NOMO-1 (cell line): ENCODE results near the gene FOXA1.

Experiments used
- DNase-seq, 2 experiments: peaks; one replicate each; lab custom pipeline; 2025; ENCODE audit not compliant: unreplicated experiment in 2 of 2; lab: John Stamatoyannopoulos, UW

The FOXA1 gene

DNA sequence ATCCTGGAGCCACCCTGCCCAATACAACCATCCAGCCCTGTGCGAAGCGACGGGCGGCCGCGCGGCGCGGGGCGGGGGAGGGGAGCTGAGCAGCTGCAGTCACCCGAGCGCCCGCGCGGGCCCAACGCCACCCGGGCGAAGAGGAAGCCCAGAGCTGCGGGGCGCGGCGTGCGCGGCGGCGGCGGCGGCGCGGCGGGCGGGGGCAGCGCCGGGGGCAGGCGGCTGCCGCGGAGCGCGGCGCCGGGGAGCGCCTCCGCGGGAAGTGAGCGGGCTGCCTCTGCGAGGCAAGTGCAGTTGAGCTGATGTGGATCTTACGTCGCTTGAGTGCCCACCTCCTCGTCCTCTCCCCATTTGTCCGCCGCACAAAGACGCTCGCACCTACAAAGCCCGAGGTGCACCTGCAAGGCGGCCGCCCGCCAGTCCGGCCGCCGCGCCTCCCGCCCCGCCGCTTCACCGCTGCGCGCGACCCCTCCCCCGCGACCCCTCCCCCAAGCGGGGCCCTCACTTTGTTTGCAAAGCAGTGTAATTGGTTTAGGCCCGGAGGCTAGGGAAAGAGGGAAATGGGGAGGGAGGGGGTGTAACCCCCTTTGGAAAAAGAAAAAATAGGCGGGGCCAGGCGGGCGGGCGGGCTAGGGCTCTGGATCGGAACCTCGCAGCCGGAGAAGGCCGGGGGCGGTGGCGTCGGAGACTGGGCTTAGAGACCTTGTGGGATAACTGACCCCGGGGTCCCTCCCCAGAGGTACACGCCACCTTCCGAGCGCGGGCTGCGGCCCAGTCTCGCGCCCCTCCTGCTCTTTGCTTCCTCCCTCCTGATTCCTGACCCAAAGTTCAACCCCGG, at the start of gene FOXA1, which contains the start of gene TTC6:
TSS of gene FOXA1 (minus strand) at position 279 of the 838 bp plus-strand sequence. CDS start at position 2, 277 bp downstream.
TSS of gene TTC6 (plus strand) at position 659 of the 838 bp plus-strand sequence. CDS start 26,436 bp downstream, outside the sequence.
- DNase-seq, result peak; percentile 26 to 55

GRCh38 chr14:37643701-37644100, 48.7 kb upstream of the FOXA1 start:
- no peak for DNase-seq

- no peak for DNase-seq
Measured at GRCh38 chr14:37642125-37642524, 47.1 kb upstream of the FOXA1 start.

DNA sequence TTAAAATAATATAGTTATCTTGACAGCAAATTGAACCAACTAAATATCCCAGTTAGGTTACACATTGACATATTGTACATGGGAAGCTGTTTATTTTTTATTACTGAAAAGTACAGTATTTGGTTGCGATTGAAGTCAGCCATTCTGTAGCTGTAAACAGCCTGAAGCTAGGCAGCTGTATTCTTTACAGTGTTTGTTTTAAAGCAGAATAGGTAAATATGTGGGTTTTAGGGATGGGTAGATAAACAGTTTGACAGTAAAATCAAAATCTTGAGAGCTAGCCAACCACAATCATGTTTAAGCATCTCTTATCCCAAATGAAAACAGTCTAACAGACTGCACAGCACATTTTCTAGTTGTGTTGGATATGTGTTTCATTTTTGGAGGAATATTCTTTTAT, 46.1 kb upstream of the FOXA1 start:
- no peak for DNase-seq

DNA sequence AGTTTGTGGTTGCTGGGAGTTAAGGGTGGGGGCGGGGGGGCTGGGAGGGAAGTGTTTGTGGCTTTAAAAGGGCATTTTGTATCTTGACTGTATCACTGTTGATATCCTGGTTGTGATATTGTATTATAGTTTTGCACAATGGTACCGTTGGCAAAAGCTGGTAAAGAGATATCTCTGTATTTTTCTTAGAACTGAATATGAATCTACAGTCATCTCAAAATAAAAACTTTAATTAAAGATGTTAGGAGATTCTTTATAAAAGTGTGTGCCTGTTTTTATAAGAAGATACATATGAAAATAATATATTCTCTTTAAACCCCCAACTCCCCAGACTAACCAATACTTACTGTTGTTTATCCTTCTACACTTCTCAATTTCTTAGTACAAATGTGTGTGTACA, 43.5 kb upstream of the FOXA1 start:
- DNase-seq, result no peak

DNA sequence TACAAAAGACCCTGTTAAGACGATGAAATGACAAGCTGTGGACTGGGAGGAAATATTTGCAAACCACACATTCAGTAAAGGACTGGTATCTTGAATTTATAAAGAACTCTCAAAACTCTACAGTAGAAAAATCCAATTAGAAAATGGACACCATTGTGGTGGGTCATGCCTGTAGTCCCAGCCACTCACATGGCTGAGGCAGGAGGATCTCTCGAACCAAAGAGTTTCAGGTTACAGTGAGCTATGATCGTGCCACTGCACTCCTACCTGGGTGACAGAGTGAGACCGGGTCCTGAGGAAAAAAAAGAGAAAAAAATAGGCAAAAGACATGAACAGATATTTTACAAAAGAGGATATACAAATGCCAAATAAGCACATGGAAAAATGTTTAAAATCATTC, 42.3 kb upstream of the FOXA1 start:
- DNase-seq, result no peak

- no peak for DNase-seq
Measured at GRCh38 chr14:37625597-37626595, 30.8 kb upstream of the FOXA1 start.

DNA sequence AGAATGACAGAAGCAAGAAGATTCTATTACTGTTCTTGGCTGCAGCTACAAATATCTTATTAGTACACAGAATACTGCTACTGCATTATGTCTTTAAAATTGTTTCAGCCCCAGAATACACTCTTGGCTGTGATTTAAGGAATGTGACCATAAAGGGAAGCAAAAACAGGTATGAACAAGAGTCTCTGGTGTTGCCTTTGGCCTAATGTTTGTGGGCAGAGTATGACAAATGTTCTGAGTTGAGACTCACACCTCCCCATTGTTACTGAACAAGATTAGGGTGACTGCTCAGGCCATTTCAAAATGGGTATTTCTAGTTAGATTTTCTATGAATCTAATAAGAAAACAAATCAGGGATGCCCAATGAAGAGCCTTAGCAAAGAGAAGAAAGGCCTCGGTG, 28.9 kb upstream of the FOXA1 start:
- DNase-seq, result no peak

DNA sequence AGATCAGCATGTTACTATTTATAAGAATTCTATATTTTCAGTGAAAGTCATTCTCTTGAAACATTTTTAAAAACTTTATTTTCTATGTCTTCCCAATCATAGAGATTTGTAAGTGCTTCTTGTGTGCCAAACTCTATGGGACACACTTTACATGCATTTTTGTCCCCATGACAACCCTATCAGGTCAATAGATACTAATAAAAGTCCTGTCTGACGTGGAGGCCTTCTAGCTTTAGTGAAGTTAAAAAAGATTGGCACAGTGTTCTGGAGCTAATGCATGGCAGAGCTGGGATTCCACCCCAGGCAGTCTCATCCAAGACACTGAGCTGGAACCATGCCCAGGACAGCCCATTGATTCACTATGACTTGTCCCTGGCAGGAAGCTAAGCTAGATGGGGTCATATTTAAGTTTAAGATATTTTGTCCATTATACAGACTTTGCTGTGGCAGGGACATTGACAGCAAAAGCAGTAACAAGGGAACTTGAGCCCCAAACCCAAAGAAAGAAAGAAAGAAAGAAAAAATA, 28.4 kb upstream of the FOXA1 start:
- DNase-seq, result no peak

GRCh38 chr14:37622231-37622923, 27.3 kb upstream of the FOXA1 start:
- DNase-seq, result no peak

- DNase-seq, result no peak
Measured at GRCh38 chr14:37620856-37621255, 25.8 kb upstream of the FOXA1 start.

DNA sequence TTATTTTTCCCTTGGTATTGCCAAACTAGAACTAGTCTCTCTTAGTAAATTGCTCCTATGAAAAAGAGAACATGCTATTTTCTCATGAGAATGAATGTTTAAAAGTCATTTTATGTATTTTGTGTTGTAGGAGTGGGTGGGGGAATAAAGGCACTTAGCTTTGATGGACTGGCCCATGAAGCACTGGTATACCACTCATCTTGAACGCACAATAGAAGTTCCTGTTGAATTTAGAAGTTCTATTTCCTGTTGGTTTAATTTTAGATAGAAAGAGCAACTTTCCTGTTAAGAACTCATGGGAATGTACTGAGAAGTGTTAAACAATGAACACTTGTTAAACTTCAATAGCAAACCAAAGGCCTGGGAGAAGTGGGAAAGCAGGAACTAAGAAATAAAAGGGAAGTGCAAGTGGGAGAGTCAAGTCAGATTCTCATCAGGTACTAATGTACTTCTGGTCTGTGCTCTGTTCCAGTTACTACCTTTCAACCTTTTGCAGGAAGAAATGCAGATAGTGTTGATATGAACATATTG, 23.5 kb upstream of the FOXA1 start:
- no peak for DNase-seq

DNA sequence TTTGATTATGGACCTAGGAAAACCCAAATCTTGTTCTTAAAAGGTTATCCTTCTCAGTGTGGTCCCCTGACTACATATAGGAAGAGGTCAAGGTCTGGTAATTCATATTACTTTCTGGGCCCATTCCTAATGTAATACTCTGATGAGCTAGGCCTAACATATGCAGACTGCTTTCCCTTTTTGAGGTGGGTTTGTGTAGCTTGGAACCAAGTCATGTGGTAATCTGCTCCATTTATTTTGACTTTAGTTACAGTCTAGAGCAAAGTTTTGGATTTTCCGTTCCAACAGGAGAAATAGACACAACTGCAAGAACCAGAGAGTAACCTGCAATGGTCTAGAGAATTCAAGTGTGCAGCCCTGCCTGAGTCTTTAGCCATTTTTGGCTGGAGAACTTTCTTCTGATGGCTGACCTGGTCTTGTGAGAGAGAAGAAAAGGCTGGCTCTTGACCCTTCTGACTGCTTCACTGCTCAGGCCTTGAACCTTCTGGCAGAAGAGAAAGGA, 22.9 kb upstream of the FOXA1 start:
- DNase-seq, result no peak

GRCh38 chr14:37616853-37617252, 21.8 kb upstream of the FOXA1 start:
- DNase-seq, result no peak

GRCh38 chr14:37615582-37616289, 20.7 kb upstream of the FOXA1 start:
- no peak for DNase-seq

DNA sequence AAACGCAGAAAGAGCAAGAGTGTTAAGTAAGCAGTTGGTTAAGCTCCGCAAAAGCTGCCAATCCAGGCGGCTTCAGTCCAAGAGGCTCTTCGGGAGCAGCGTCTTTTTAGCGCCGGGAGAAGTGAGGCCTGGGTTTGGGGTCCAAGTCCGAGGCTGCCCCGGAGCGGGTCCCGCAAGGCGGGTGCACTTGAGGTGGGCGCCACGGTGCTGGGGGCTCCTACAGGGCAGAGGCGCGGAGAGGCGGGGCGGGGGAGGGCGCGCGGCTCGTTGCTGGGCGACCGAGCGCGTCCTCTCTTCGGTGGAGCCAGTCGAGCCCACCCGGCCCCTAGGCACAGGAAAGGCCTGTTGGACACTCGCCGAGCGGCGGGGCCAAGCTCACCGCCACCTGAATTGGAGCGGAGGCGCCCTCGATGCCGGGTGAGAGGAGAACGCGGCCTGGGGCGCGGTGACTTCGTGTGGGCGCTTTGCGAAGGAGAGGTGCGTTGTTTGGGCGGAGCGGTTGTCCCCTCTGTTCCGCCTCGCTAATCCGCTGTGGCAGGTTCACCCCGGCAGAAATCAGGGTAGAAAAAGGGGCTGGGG, 16.0 kb upstream of the FOXA1 start:
- no peak for DNase-seq

DNA sequence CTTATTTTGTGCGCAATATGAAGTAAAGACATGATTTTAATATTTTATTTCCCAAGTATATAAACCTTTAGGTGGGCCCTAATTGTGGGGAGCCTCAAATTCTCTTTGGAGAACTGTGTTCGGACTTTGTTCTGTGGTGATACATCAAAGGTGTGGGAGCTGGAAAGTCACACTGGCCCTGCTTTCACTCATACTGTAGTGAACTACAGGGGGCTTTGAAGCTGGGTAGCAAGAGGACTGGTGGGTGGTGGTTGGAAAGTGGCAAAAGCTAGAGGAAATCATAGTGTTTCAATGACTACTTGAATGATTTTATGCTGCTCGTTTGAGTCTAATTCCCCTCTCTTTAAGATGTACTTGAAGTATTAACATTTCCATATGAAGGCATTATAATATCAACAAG, 13.6 kb upstream of the FOXA1 start:
- DNase-seq, result no peak

DNA sequence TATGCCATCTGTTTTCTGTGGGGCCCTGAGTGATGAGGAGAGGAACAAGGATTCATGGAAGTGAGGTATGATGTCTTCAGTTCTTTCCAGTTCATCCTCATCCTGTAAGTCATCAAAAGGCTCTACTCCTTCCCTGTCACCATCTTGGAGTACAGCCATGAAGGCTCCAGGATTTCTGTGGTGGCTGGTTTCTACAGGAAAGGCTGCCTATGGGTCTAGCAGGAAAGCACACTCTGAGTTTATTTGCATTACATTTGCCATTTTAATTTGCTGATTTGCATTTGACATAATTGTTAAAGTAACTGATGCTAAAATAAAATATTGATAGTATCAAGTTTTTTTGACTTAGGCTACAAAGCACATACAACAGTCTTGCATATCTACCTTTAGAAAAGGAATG, 11.6 kb upstream of the FOXA1 start:
- DNase-seq, result no peak

DNA sequence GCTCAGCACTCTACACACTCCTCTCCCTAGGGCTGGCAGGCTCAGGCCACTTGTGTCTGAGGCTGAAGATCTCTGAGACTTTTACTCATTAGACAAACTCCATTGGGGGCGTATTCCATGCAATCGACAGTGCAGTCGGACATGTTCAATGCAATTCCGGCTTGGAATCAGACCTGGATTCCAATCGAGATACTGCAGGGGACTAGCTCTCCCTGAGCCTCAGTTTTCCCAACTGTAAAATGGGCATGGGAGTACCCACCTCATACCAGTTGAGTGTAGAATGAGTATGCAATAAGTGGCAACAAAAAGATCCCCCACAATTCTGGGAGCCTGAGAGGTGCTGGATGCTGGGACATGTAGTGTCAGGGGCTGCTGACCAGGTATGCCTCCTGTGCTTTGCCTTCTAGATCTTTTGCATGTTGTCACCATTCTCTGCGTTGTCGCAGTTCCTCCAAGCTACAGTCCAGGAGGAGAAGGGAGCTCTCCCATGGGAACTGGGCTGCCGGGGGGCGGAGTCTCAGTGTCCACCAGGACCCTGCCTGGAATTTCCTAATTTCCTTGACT, 8.7 kb upstream of the FOXA1 start:
- no peak for DNase-seq
